ENCODE results near the gene LRRC8C. TPM values are rescaled to one million over a fixed set of nuclear protein-coding genes. Genes with fewer than 3 reads are reported as not detected.

Gene LRRC8C
- total and polyA plus RNA-seq, 4 donors = 0.63 to 3.5 (median 1.5) TPM

- Histone ChIP-seq H3K9ac (ENCODE audit: low read depth in 1 of 2, low read length in 2 of 2) (no peak overlapping the region), H3K36me3 (ENCODE audit: control insufficient read depth in 4 of 4, insufficient read depth in 3 of 4, low read depth in 1 of 4, low read length in 3 of 4) (no peaks in the 10 kb centered on the region), H3K27ac (ENCODE audit: low read depth in 1 of 2, low read length in 2 of 2) (no peak overlapping the region), H3K9me3 (ENCODE audit: control insufficient read depth in 4 of 4, low read length in 3 of 4) (no peaks in the 10 kb centered on the region), H3K27me3 (ENCODE audit: control insufficient read depth in 4 of 4, insufficient read depth in 4 of 4, low read length in 3 of 4) (no peaks in the 10 kb centered on the region), H3K4me1 (ENCODE audit: control insufficient read depth in 4 of 4, insufficient read depth in 4 of 4, low read length in 3 of 4) (peaks cover 0 to under 1% (median 0%) of the 10 kb centered on the region in 4 donors), H3K4me3 (ENCODE audit: low read depth in 1 of 3, low read length in 3 of 3) (no peak overlapping the region)
- TF ChIP-seq GABPA (IDR thresholded peaks at IDR 0.05 in 1 of 2, conservative IDR thresholded peaks at IDR 0.05 in 1 of 2) (no peak), CTCF (IDR thresholded peaks at IDR 0.05; ENCODE audit: low read depth, low read length, missing input control) (no peak), REST (IDR thresholded peaks at IDR 0.05) (no peak), TAF1 (conservative IDR thresholded peaks at IDR 0.05) (no peak), HNF4A (conservative IDR thresholded peaks at IDR 0.05) (no peak), FOXA2 (IDR thresholded peaks at IDR 0.05) (no peak), ATF3 (IDR thresholded peaks at IDR 0.05) (no peak), JUND (IDR thresholded peaks at IDR 0.05) (no peak), HNF4G (IDR thresholded peaks at IDR 0.05) (no peak), RXRA (IDR thresholded peaks at IDR 0.05) (no peak), EGR1 (IDR thresholded peaks at IDR 0.05; ENCODE audit: low read depth in 2 of 2) (no peak), NR2F2 (IDR thresholded peaks at IDR 0.05) (no peak)
- TF ChIP-seq, protein P1, sequence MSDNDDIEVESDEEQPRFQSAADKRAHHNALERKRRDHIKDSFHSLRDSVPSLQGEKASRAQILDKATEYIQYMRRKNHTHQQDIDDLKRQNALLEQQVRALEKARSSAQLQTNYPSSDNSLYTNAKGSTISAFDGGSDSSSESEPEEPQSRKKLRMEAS (IDR thresholded peaks at IDR 0.05) = no peak
- TF ChIP-seq, protein P2, sequence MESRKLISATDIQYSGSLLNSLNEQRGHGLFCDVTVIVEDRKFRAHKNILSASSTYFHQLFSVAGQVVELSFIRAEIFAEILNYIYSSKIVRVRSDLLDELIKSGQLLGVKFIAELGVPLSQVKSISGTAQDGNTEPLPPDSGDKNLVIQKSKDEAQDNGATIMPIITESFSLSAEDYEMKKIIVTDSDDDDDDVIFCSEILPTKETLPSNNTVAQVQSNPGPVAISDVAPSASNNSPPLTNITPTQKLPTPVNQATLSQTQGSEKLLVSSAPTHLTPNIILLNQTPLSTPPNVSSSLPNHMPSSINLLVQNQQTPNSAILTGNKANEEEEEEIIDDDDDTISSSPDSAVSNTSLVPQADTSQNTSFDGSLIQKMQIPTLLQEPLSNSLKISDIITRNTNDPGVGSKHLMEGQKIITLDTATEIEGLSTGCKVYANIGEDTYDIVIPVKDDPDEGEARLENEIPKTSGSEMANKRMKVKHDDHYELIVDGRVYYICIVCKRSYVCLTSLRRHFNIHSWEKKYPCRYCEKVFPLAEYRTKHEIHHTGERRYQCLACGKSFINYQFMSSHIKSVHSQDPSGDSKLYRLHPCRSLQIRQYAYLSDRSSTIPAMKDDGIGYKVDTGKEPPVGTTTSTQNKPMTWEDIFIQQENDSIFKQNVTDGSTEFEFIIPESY (IDR thresholded peaks at IDR 0.05) = no peak
- WGBS = 64% methylated on average over 6 of the region's 6 CpGs
- no peak for DNase-seq (ENCODE audit: low spot score)
Observed at GRCh38 chr1:89705901-89706699, 73.2 kb downstream of the LRRC8C start.

- Histone ChIP-seq H3K4me3 (ENCODE audit: low read depth in 1 of 3, low read length in 3 of 3) (no peak overlapping the region), H3K27me3 (ENCODE audit: control insufficient read depth in 4 of 4, insufficient read depth in 4 of 4, low read length in 3 of 4) (no peaks in the 10 kb centered on the region), H3K9ac (ENCODE audit: low read depth in 1 of 2, low read length in 2 of 2) (no peak overlapping the region), H3K4me1 (ENCODE audit: control insufficient read depth in 4 of 4, insufficient read depth in 4 of 4, low read length in 3 of 4) (peaks cover 0 to 2% (median 0%) of the 10 kb centered on the region in 4 donors), H3K36me3 (ENCODE audit: control insufficient read depth in 4 of 4, insufficient read depth in 3 of 4, low read depth in 1 of 4, low read length in 3 of 4) (no peaks in the 10 kb centered on the region), H3K9me3 (ENCODE audit: control insufficient read depth in 4 of 4, low read length in 3 of 4) (no peaks in the 10 kb centered on the region), H3K27ac (ENCODE audit: low read depth in 1 of 2, low read length in 2 of 2) (no peak overlapping the region)
- no peak for DNase-seq (ENCODE audit: low spot score)
- no peak for TF ChIP-seq GABPA (IDR thresholded peaks at IDR 0.05 in 1 of 2, conservative IDR thresholded peaks at IDR 0.05 in 1 of 2)
- TF ChIP-seq FOXA1 (IDR thresholded peaks at IDR 0.05) = no peak
Observed at GRCh38 chr1:89706700-89707012, 73.7 kb downstream of the LRRC8C start.

All from liver (tissue), 9 donors.